MM.1S (cell line): ENCODE results near the gene BMF.

Source experiments
- CTCF ChIP-seq: fragments of 300-600 bp; sonication (generic); IDR thresholded peaks from 2 replicates; pipeline ENCODE4 v1.5.1; 2016; ENCODE audit warnings: antibody characterized with exemption, low read length, mixed read lengths
- EZH2 ChIP-seq: fragments of 300-600 bp; sonication (generic); optimal IDR thresholded peaks from 2 replicates; pipeline ENCODE3; 2017; ENCODE audit warnings: low read depth, mild to moderate bottlenecking, antibody characterized with exemption, low read length, mixed read lengths
- EZH2phosphoT487 ChIP-seq: fragments of 300-600 bp; sonication (generic); IDR thresholded peaks from 2 replicates; pipeline ENCODE4 v1.6.1; 2018; ENCODE audit warnings: antibody characterized with exemption, low read length

- TF ChIP-seq CTCF (no peak), EZH2 (no peak), EZH2phosphoT487 (no peak)
Measured at GRCh38 chr15:40084650-40085049, 24.0 kb downstream of the BMF start.
